Coronary artery (tissue), 2 donors: ENCODE measurements around the gene PLK1.

Experiments
- DNase-seq: peaks from one replicate; pipeline ENCODE4 v3.0.0-alpha.2; 2017; ENCODE audit warnings: low spot score
- H3K27ac ChIP-seq, 2 donors: fragments of 200-600 bp; sonication (generic); one replicate each; pipeline ENCODE4 v1.5.1; 2016 to 2019
- H3K4me3 ChIP-seq: fragments of 200-600 bp; sonication (generic); 2 replicates; pipeline ENCODE4 v1.5.1; 2016; ENCODE audit warnings: mild to moderate bottlenecking, moderate library complexity
- CTCF ChIP-seq: fragments of 200-600 bp; sonication (generic); IDR thresholded peaks from one replicate; pipeline ENCODE4 v1.5.1; 2019; ENCODE audit warnings: antibody characterized with exemption

The PLK1 gene

DNA sequence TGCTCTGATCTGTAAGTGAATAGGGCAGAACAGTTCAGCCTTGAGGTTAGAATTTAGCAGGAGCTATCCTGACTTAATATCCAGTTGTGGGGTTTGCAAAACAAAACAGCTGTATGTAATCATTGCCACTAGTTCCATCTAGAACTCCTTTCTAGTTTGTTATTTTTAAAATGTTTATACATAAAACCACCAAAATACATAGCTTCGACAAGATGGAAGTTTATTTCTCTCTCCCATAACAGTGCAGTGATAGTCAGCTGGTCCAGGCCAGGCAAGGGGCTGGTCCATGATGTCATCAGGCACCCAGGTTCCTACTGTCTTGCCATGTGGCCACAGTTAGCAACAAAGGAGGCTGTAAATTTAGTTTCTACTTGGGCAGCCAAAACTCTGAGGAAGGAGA is 10.5 kb upstream of the PLK1 start:
- no peak for TF ChIP-seq CTCF
- Histone ChIP-seq H3K4me3 (no peak overlapping the region), H3K27ac (no peak overlapping the region)
- no peak for DNase-seq

- no peak for TF ChIP-seq CTCF
- Histone ChIP-seq H3K27ac (no peak overlapping the region), H3K4me3 (no peak overlapping the region)
- DNase-seq = no peak
These were observed 9.8 kb upstream of the PLK1 start for GRCh38 chr16:23668873-23669272.

DNA sequence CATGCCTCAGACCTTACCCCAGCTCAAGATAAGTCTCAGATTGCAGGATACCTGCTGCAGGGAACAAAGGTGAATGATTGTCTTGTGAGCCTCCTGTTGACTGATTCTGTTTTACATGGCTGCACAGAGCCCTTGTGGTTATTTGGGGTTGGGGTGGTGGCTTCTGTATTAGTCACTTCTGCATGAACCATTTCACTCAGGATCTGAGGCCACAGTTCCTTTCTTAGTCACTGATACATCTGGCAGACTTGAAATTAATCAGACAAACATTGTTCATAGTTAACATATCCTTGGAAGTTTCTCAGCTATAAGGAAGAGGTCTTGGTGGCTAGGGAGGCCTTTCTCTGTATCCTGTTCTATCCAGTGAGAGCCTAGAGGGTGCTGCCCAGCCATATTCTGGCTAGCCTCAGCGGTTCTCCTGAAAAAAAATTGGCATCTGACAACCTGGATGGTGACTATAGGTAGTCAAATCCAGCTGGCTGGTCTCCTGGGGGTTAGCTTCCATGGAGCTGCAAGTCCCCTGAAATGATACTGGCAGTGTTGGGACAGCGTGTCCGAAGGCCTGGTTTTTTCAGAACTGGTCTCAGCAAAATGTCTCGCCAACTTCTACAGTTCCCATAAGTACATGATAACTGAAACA is 8.4 kb upstream of the PLK1 start:
- no peak overlapping the region for H3K4me3 ChIP-seq
- no peak overlapping the region for H3K27ac ChIP-seq
- TF ChIP-seq CTCF = no peak
- no peak for DNase-seq

DNA sequence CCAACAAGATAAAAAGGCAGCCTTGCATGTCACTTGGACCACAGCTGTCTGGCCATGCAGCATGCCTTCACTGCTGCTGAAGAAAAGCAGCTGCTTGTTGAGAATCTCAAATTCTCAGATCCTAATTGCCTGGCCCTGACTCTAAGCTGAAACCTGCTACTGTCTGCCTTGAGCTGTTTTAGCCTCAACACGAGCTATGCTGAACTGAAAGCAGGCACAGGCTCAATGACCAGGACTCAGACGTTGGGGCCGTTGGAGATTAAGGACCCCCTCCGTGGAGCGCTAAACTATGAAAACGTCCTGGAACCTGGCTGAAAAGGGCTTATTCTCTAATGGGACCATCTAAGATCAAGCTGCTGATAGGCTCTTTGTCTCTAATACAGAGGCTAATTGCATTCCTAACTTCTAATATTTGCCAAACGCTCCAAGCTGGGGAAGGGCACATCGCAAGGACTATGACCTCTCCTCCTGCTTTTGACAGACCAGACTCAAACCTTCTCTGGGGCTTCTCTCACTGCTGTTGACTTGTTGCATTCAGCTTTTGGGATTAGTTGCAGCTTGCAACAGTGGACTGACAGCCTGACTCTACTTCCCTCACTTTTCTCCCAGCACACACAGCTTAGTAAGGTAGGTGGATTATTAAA is 4.6 kb upstream of the PLK1 start:
- no peak for DNase-seq
- TF ChIP-seq CTCF = no peak
- no peak overlapping the region for H3K4me3 ChIP-seq
- no peak overlapping the region for H3K27ac ChIP-seq

- Histone ChIP-seq H3K4me3 (no peak overlapping the region), H3K27ac (no peak overlapping the region)
- TF ChIP-seq CTCF = no peak
- no peak for DNase-seq
These were observed 1.7 kb upstream of the PLK1 start for GRCh38 chr16:23676924-23677480.

DNA sequence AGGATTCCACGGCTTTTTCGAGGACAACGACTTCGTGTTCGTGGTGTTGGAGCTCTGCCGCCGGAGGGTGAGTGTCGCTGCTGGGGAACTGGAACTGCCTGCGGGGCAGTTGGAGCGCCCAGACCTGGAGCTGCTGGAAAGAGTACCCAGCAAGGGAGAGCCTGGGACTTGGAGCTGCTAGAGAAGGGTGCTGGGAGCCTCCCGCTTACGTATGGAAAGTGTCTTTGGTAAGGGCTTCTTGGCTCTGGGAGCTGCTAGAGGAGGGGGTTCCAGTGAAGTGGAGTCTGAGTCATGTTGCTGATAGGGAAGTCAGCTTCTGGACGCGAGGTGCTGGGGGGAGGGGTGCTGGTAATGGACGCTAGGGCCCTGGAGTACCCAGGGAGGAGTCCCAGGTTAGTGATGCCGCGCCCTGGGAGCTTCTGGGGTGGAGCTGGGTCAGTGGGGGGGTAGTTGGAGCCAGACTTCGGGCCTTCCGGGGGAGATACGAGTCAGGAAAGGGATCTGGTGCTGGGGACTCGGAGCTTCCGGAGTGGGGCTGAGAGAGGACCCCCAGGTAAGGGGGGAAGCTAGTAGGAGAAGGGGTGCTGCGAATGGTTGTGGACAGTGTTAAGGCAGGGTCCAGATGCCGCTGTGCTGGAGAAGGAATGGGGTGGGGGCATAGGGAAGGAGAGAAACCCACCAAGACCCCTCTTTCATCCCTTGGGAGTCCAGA is 741 bp downstream of the PLK1 start:
- peak overlapping the region; percentile 71 for H3K4me3 ChIP-seq
- TF ChIP-seq CTCF = no peak
- DNase-seq = no peak
- H3K27ac ChIP-seq = no peak overlapping the region

- TF ChIP-seq CTCF = no peak
- DNase-seq = no peak
- Histone ChIP-seq H3K4me3 (no peak overlapping the region), H3K27ac (no peak overlapping the region)
These were observed 1.3 kb downstream of the PLK1 start for GRCh38 chr16:23679986-23680336.
